HG03521 (cell line): ENCODE measurements around the gene FTSJ3.
"Not testable (repeated sequence)": the region's sequence is repeated elsewhere in the genome, so short reads cannot be mapped to it uniquely, and the experiment has no call there.

Source experiments
- ATAC-seq: cut with Tn5 transposase; IDR thresholded peaks from one replicate; pipeline ENCODE4 v1.9.1; 2021; ENCODE audit warnings: mild to moderate bottlenecking, moderate library complexity; ENCODE audit not compliant: unreplicated experiment

FTSJ3 gene

DNA sequence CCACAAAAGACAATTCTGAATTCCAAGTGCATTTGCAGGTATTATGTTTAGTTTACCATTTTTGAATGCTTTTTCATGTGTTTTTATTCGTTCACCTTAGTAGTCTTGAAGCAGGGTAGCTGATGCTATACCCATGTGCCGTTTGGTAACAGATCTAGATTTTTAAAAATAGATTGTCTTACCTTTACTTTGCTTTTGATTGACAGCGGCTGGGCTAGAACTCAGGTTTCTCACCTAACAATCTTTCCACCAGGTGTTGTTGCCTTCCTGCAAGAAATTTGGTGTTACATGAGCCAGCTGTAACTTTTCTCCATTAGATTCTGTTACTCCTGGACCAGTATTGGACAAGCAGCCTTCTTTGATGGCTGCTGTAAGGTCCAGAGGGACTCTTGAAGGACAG lies 1.5 kb upstream of the FTSJ3 start:
- ATAC-seq: no peak

DNA sequence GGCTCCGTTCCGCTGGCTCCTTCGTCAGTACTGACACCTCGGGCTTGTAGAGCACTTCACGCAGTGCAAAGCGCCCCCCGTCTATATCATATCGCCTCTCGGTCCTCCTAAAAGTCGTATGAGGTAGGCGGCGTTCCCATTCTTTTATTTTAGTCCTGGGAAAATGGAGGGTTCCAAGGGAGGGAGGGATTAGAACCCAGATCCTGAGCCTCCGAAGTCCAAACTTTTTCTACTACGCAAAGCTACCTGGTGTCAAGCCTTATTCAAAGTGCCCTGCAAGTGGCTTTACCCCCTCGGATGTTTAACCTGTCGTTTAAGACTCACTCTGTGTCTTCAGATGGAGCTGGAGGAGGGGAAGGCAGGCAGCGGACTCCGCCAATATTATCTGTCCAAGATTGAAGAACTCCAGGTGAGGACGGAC lies 348 bp upstream of the FTSJ3 start:
- ATAC-seq: no peak

DNA sequence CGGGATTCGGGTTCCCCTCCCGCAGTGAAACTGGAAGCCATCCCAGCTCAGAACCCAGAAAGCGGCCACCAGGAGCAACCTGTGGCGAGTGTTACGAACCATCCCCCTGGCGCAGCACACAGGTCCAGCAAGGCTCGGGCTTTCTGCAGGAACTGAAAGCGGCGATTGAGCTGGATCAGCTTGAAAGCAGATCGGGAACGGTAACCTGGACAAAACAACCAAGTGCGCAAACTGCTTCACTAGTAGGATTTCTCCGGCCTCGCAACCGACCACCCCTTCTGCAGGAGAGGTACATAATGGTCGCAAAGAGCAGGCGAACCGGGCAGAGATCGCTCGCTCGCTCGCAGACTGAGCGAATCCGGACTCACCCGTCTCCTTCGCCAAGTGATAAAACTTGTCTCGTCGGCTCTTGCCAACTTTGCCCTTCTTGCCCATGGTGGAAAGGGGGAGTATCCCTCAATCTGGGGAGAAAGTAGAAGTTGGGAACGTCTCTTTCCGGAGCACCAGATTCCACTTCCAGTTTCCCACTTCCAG lies 928 bp downstream of the FTSJ3 start:
- peak; percentile 4 for ATAC-seq

- no peak for ATAC-seq
These were observed 3.1 kb downstream of the FTSJ3 start for GRCh38 chr17:63824362-63824761.

- ATAC-seq: no peak
These were observed 3.7 kb downstream of the FTSJ3 start for GRCh38 chr17:63823659-63824331.

DNA sequence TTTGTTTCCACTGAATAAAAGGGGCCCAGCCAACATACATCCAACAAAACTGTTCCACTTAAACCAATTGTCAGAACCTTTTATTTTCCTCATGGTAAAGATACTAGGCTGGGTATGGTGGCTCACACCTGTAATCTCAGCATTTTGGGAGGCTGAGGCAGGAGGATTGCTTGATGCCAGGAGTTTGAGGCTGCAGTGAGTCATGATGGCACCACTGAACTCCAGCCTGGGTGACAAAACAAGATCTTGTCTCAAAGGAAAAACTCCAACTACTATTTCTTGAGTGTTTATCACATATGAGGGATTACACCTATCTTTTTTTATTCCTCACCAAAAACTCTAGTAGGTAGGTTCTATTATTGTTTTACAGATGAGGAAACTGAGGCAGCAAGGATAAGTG lies 4.9 kb downstream of the FTSJ3 start:
- no peak for ATAC-seq

GRCh38 chr17:63821804-63822203 lies 5.7 kb downstream of the FTSJ3 start:
- ATAC-seq: no peak

DNA sequence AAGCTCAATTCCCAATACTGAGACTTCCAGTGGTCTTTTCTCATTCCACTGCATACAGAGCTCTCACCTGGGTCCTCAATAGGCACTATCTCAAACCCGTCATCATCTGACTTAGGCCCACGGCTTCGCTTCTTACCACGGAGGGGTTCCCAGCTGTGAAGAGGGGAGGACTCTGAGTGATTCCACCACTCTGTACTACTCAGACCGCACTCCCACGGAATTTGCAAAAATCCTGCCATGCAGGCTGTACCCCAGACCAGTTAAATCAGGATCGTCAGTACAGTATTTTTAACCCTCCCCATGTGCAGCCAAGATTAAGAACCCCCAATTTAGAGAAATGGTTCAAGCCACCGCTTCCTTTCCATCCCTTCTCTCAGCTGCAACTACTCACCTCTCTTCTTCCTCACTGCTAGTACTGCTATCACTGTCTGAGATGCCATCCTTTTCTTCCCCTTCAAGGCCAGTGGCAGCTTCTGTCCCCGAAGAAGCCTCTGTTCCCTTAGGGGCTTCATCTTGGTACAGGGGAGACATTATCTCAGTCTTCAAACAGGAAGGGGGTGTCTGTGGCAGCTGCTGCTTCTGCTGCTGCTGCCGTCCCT lies 6.4 kb downstream of the FTSJ3 start:
- ATAC-seq: no peak

- no peak for ATAC-seq
These were observed 7.6 kb downstream of the FTSJ3 start for GRCh38 chr17:63819585-63820537.

DNA sequence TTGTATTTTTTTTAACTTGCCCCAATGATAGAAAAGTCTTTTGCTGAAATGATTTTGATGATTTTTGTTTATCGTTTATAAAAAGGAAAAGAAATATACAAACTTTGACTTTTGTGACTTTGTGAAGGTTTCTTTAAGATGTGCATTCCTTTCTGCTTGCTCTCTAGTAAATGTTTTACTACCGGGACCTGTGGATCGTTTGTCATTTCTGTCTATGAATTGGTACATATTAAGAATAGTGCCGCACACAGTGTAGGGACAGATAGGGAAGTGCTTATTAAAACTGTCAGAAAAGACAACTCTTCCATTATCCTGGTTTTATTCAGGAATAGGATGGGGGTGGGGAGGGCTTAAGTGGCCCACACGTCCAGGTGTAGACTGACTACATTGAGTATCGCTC lies 8.3 kb downstream of the FTSJ3 start:
- ATAC-seq: no peak

- ATAC-seq: no peak
These were observed 9.6 kb downstream of the FTSJ3 start for GRCh38 chr17:63817736-63818385.

DNA sequence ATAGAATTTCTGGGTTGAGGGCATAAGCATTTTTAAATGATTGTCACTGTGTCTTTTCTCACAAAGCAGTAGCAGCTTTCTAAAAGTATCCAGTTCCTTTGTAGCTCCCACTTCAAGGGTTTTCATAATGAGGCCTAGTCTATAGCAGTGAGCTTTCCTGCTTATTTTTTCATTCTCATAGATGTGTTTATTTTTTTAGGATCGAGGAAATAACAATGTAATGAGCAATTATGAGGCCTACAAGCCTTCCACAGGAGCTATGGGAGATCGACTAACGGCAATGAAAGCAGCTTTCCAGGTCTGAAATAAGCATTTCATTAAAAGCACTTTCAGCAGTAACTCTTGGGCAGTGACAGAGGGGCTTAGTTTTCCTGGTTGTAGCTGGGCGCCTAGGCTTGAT lies 10.8 kb downstream of the FTSJ3 start:
- no peak for ATAC-seq

DNA sequence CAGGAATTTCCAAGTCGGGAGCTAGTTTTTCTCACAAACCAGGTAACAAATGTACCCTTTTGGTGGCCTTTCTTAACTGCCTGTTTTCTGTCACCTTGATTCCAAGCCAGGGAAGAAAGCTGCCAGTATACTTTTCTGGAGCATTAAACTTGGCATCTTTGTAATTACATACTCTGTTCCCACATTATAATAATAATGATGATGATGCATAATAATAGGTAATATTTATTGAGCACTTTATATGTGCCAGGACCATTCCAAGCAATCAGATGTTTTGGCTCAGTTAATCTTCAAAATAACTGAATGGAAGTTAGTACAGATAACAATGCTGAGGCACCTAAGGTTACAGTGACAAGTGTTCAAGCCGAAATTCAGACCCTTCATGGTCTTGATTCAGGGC lies 11.3 kb downstream of the FTSJ3 start:
- ATAC-seq: no peak

GRCh38 chr17:63809970-63810369 lies 17.5 kb downstream of the FTSJ3 start:
- no peak for ATAC-seq

GRCh38 chr17:63805591-63805990 lies 21.9 kb downstream of the FTSJ3 start:
- ATAC-seq: no peak

GRCh38 chr17:63804328-63804727 lies 23.1 kb downstream of the FTSJ3 start:
- no peak for ATAC-seq

DNA sequence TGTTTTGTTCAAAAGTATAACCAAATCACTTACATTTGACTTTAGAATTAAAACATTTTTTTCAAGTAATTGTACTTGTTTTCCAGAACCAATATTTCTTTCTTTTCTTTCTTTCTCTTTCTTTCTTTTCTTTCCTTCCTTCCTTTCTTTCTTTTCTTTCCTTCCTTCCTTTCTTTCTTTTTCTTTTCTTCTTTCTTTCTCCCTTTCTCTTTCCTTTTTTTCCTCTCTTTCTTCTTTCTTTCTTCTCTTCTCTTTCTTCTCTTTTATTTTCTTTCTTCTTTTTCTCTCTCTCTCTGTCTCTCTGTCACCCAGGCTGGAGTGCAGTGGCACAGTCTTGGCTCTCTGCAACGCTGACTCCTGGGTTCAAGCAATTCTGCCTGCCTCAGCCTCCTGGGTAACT lies 26.7 kb downstream of the FTSJ3 start:
- no peak for ATAC-seq

GRCh38 chr17:63798572-63799106 lies 28.8 kb downstream of the FTSJ3 start:
- no peak for ATAC-seq

DNA sequence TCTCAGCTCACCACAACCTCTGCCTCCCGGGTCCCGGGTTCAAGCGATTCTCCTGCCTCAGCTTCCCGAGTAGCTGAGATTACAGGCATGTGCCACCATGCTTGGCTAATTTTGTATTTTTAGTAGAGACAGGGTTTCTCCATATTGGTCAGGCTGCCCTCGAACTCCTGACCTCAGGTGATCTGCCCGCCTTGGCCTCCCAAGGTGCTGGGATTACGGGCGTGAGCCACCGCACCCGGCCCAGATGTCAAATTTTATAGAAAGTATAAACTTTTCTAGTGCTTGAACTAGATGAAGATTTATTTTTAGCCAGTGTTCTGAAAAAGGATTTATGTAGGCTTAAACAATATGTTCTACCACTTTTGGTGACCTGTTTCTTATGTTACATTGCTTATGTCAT lies 31.1 kb downstream of the FTSJ3 start:
- ATAC-seq: not testable (repeated sequence)

DNA sequence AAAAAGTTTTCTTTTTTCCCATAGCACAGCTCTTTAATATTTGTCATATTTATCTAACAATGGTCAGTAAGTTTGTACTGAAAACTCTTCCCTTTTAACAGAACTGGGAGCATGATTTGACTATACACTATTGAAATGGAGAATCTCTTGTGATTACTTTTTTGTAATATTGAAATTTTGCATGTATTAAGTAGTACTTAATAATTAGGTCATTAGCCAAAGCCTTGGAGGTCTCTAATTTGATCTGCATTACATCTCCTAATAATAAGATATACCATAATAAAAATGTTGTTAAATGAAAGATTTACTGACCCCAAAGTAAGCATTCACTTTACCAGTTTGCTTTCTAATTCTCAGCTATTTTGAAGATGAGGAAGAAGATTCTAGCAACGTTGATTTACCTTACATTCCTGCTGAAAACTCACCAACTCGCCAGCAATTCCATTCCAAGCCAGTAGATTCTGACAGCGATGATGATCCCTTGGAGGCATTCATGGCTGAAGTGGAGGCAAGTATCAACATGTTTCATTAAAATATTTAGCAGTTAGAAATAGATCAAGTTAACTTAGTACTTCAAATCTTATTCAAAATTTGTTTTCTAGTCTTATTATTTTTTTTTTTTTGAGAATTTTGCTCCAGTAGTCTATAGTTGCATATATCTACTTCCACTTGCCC lies 35.3 kb downstream of the FTSJ3 start:
- ATAC-seq: no peak
